HG03103 (cell line): ENCODE measurements around the gene GPR156.
"Not testable (repeated sequence)": the region's sequence is repeated elsewhere in the genome, so short reads cannot be mapped to it uniquely, and the experiment has no call there.

Experiments used
- ATAC-seq: cut with Tn5 transposase; IDR thresholded peaks from one replicate; pipeline ENCODE4 v1.9.1; 2021; ENCODE audit warnings: low read depth; ENCODE audit not compliant: unreplicated experiment

Gene GPR156

GRCh38 chr3:120284747-120285507 is at the start of gene GPR156:
Gene GPR156 (minus strand): TSS chr3:120285222. CDS start chr3:120244098, 41,124 bp downstream.
- no peak for ATAC-seq

DNA sequence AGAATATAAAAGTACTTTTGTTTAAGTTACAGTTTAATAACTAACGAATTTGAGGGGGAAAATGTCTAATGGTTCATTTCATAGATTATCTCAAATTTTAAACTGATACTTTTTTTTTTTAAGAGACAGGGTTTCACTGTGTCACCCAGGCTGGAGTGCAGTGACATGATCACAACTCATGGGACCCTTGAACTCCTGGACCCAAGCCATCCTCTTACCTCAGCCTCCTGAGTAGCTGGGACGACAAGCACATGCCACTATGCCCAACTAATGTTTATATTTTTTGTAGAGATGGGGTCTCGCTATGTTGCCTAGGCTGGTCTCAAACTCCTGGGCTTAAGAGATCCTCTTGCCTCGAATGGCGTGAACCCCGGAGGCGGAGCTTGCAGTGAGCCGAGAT is 47.6 kb upstream of the GPR156 start:
- ATAC-seq: no peak

- ATAC-seq: no peak
These were observed 46.1 kb upstream of the GPR156 start for GRCh38 chr3:120331076-120331475.

DNA sequence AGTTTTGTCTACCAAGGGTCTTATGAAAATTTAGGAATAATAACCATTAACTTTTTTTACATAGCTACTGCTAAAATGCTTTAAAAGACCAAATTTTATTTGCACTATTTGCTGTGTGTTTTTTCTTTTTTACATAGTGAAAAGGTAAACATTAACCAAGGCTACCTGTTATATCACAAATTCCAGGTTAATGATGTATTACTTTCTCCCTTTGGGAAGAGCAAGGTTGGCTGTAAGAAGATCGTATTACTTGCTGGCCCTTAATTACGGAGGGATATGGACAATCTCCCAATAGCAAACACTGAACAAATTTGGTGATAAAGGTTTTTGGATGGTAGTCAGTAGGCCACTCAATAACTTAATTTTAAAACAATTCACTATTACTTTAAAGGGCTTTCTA is 41.8 kb upstream of the GPR156 start:
- ATAC-seq: no peak

DNA sequence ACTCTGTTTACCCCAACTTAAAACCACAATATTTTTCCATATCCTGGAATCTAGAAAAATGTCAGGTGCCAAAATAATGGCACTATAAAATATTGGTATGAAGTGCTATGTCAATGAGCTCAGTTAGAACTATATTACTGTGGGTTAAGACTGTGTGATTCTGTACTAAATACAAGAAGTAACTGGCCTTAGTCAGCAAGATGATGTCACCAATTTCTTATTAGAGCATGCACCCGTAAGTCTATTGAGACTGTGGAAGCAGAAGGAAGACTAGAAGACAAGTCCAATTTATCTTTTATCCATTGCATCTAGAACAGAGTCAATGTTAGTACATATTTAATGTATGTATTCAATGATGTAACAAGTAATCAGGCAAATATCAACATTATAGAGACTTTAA is 39.2 kb upstream of the GPR156 start:
- no peak for ATAC-seq

GRCh38 chr3:120323761-120324160 is 38.7 kb upstream of the GPR156 start:
- not testable (repeated sequence) for ATAC-seq

DNA sequence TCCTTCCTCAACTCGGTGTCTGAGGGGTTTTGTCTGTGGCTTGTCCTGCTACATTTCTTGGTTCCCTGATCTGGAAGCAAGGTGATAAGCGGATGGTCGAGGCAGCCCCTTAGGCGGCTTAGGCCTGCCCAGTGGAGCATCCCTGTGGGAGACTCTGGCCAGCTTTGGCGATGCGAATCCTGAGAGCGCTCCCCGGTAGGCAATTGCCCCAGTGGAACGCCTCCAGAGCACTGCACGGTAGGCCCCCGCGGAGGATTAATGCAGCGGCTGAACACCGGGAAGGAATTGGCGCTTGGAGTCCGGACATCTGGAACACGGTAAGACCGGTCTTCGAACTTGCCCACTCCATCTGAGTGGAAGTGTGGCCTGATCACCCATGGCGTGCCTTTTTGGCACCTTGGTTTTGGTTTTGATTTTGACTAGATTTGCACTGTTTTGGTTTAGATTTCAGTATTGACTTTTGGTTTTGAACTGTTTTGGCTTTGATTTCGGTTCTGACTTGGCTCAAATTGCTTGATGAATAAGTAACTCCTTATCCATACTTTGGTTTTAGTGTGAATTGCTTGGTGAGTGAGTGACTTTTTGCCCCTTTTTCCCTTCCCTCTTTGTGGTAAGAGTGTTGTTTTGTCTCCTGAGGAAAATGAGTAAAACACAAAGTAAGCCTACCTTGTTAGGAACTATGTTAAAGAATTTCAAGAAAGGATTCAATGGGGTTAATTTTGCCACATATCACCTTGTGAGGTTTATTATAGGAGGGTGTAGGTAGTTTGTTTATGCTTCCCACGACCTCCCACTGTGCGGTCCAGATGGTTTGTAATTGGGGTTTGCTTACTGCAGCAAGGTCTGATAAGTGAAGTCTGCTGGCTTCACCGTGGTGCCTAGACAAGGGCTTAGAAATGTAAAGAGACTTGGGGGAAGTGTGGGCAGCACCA is 27.1 kb upstream of the GPR156 start:
- ATAC-seq: no peak

DNA sequence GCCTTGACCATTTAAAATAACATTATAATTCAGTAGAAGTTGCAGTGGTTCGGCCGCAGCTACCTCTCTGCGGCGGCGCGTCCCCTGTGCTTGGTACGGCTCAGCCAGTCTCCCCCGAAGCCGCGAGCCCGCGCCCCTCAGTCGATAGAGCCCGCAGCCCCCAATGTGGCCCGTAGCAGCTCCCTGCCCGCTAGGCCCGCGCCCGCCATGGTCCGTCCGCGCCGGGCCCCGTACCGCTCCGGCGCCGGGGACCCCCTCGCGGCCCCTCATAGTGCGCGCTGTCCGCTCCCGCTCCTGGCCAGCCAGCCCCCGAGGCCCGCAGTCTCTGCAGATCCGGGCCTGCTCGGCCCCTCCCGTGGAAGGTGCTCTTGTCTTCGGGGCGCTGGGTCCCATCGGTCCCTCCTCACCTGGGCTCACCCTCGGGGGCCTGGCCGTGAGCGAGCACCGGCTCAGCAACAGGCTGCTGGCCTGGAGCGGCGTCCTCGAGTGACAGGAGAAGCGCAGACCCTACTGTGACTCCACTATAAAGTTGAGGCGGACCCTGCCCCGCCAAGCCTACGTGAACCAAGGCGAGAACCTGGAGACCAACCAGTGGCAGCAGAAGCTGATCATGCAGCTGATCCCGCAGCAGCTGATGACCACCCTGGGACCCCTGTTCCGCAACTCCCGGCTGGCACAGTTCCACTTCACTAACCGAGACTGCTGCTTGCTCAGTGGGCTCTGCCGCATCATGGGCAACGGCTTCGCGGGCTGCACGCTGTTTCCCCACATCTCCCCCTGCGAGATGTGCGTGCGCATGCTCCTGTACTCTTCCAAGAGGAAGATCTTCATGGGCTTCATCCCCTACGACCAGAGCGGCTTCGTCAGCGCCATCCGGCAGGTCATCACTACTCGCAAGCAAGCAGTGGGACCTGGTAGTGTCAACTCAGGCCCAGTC is 21.8 kb upstream of the GPR156 start:
- ATAC-seq: no peak

DNA sequence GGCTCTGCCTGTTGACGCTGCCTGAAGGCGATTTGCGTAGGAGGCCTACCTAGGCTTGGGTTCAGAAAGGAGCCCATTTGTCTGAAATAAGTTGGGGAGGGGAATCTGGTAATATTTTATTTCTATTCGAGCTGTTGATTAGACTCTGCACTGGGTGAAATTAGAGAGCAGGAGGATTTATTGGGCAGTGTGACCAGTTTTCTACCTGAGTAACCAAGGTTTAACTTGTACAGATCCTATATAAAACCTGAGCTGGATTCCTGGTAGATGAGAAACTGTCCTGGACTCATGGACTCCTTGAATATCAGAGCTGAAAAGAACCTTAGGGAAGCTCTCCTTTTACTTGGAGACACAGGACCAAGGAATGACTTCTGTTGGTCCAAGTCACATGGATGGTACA is 19.6 kb upstream of the GPR156 start:
- ATAC-seq: no peak

GRCh38 chr3:120302361-120302760 is 17.3 kb upstream of the GPR156 start:
- no peak for ATAC-seq

GRCh38 chr3:120300971-120301370 is 15.9 kb upstream of the GPR156 start:
- no peak for ATAC-seq

GRCh38 chr3:120299403-120299802 is 14.4 kb upstream of the GPR156 start:
- ATAC-seq: no peak

DNA sequence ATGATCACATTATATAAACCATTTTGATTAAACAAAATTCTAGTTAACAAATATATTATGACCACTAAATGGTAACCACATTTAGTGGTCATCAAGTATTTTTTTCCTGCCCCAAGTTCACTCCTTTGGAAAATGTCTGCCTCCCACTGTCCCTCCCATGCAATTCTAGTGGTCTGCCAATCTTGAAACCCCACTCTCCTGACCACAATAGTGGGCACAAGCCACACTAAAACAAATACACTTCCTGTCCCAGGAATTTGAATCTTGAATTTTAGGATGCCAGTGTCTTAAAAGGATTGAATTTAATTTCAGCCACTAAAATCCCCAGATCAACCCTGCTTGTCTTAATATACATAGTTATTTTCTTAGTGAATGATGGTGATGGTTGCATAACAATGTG is 14.0 kb upstream of the GPR156 start:
- no peak for ATAC-seq

- ATAC-seq: not testable (repeated sequence)
These were observed 6.5 kb upstream of the GPR156 start for GRCh38 chr3:120291552-120291951.

DNA sequence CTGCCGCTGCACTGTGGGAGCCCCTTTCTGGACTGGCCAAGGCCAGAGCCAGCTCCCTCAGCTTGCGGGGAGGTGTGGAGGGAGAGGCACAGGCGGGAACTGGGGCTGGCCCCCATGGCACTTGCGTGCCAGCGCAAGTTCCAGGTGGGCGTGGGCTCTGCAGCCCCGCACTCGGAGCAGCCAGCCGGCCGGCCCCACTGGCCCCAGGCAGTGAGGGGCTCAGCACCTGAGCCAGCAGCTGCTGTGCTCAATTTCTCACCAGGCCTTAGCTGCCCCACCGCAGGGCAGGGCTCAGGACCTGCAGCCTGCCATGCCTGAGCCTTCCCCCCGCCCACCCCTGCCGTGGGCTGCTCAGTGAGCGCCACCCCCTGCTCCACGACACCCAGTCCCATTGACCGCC is 4.6 kb upstream of the GPR156 start:
- no peak for ATAC-seq

- ATAC-seq: no peak
These were observed 1.4 kb upstream of the GPR156 start for GRCh38 chr3:120286465-120286864.

DNA sequence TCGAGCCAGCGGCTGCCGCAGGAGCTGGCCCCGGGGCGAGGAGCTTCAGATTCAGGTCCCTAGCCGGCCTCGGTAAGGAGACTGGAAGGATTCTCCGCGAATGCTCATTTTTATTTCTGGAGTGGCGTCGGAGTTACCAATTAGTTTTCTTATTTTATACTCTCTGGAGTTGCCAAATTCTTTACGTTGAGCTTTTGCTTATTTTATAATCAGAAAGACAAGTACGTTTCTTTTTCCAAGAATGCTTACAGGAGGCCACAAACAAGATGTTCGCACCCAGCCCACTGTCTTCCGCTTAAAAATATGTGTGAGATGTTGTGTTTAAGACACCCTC is 453 bp upstream of the GPR156 start:
- ATAC-seq: no peak

GRCh38 chr3:120281261-120281660 is 3.8 kb downstream of the GPR156 start:
- no peak for ATAC-seq

DNA sequence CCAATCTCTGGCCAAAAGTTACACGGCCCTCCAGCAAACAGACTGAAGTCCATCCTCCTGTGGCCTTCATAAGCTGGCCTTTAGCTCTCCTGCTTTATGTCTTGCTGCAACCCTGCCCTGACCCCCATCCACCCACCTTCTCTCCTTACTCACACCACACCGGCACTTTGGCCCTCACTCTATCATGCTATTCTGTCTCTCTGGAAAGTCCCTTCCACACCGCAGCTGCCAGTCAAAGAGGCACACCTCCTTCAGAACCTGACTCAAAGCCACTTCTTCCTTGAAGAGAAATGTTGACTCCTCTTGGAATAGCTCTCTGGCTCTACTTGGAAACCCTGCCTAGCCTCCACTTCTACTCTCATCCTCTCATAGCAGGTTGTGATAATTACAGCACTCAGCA is 4.5 kb downstream of the GPR156 start:
- ATAC-seq: no peak

DNA sequence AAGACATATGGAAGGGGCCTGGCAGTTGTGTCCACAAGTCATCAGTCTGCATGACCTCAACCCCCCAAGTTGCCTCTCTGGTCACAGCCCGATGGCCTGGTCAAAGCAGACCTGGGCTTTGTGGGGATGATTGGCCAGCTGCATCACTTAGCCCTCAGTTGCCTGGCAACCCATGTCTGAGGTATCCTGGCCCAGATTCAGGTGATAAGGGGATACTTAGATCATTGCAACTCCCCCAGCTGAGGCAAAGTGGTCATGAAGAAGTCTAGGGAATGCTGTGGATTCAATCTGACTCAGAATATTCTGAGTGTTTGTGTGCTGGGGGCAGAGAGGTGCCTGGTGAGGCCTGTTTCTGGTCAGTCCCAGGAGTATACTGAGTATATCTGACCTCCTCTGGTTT is 5.0 kb downstream of the GPR156 start:
- no peak for ATAC-seq

- no peak for ATAC-seq
These were observed 8.3 kb downstream of the GPR156 start for GRCh38 chr3:120276767-120277166.
